ENCODE measurements around the gene P3H4. TPM values are rescaled to one million over a fixed set of nuclear protein-coding genes. Genes with fewer than 3 reads are reported as not detected.
A peak's percentile ranks its signal among the peaks of the same experiment; 100 is the strongest.

P3H4 gene
- polyA plus RNA-seq (2011; rRNA removed) = 32.1 and 36.0 TPM in 2 replicates
- 61.6 and 63.9 TPM in 2 replicates for polyA plus RNA-seq (2012; cell fraction: cytosol; rRNA removed)
- 42.3 and 56.5 TPM in 2 replicates for polyA plus RNA-seq (2012; cell fraction: nucleus; rRNA removed)
- polyA plus RNA-seq (2017; fragmentation: RNase III; extraction: RNeasy Plus Mini Kit Qiagen cat#74134 plus additional on column Dnase treatment) = 41.6 to 62.1 TPM (median 52.8 TPM) in 3 replicates
- 24.5 and 24.7 TPM in 2 replicates for polyA minus RNA-seq (2011; rRNA and poly(A)+ RNA removed)

- Histone ChIP-seq H3K27ac (peak within 1 kb of the TSS; percentile 96 to 97), H3K4me2 (peak within 1 kb of the TSS; percentile 97), H3K9me3 (no peaks in the 10 kb centered on the region), H3K4me3 (peak within 1 kb of the TSS; percentile 79), H3K4me1 (peaks cover 30% of the 10 kb centered on the region)
- no peak for FAIRE-seq
- ChIA-PET CTCF (interaction anchor here (0.6 to 52.0 kb wide), 42 partner anchors 8 to 1447 kb away, joined by 3 to 3262 read pairs (median 4); partner anchors contain the start of genes ACLY, GAST, HAP1 and JUP), POLR2A (interaction anchor here (0.5 to 2.8 kb wide), 15 partner anchors 11 to 154 kb away, joined by 3 to 17 read pairs (median 7); partner anchors contain the start of genes EIF1, HAP1, JUP and KLHL11)
- peak; percentile 86 to 87 for DNase-seq (ENCODE audit: low read depth in 1 of 2, low spot score in 1 of 2)
- ATAC-seq = peak; percentile 83 to 86
- under 1% methylated on average over 46 of the region's 96 CpGs for WGBS (ENCODE audit: missing lambda C conversion rate)
- TF ChIP-seq ZSCAN20 (CRISPR knock-in tag; IDR thresholded peaks at IDR 0.05) = no peak
- no peak for TF ChIP-seq NR3C1 (IDR thresholded peaks at IDR 0.05)
- TF ChIP-seq EHF (CRISPR knock-in tag; IDR thresholded peaks at IDR 0.05) = no peak; the same call in 1 of the 2 replicates
- no peak for TF ChIP-seq EHMT2 (IDR thresholded peaks at IDR 0.05; ENCODE audit: low read depth)
- TF ChIP-seq GATA3 (IDR thresholded peaks at IDR 0.05; ENCODE audit: borderline replicate concordance) = no peak
- no peak for TF ChIP-seq MAZ (IDR thresholded peaks at IDR 0.05; ENCODE audit: borderline replicate concordance, low read depth, low read length)
- no peak; the same call in 1 of the 2 replicates for TF ChIP-seq RFX5 (IDR thresholded peaks at IDR 0.05)
- no peak for TF ChIP-seq BHLHE40 (IDR thresholded peaks at IDR 0.05; ENCODE audit: low read depth, low read length)
- peak; percentile 90 for TF ChIP-seq CTCF (IDR thresholded peaks at IDR 0.05)
- peak; percentile 19; the same call in 1 of the 2 replicates for TF ChIP-seq HOXB5 (CRISPR knock-in tag; IDR thresholded peaks at IDR 0.05)
- no peak for TF ChIP-seq CBX8 (IDR thresholded peaks at IDR 0.05)
- TF ChIP-seq E2F6 (IDR thresholded peaks at IDR 0.05; ENCODE audit: borderline replicate concordance, low read depth) = peak; percentile 84
- TF ChIP-seq FOSB (CRISPR knock-in tag; IDR thresholded peaks at IDR 0.05) = no peak
- TF ChIP-seq CBX2 (IDR thresholded peaks at IDR 0.05; ENCODE audit: borderline replicate concordance, low read depth) = no peak
- TF ChIP-seq TFCP2L1 (CRISPR knock-in tag; IDR thresholded peaks at IDR 0.05) = no peak
- TF ChIP-seq USF2 (IDR thresholded peaks at IDR 0.05) = no peak
- no peak for TF ChIP-seq CEBPB (IDR thresholded peaks at IDR 0.05)
- TF ChIP-seq CHD4 (IDR thresholded peaks at IDR 0.05; ENCODE audit: borderline replicate concordance) = no peak
- no peak for TF ChIP-seq REST (IDR thresholded peaks at IDR 0.05)
- TF ChIP-seq NPAS2 (CRISPR knock-in tag; IDR thresholded peaks at IDR 0.05; ENCODE audit: borderline replicate concordance) = no peak
- TF ChIP-seq ELK1 (IDR thresholded peaks at IDR 0.05; ENCODE audit: low read depth, low read length) = no peak
- TF ChIP-seq HES2 (IDR thresholded peaks at IDR 0.05) = no peak
- TF ChIP-seq NFE2L2 (conservative IDR thresholded peaks at IDR 0.05; ENCODE audit: low read length) = no peak
- TF ChIP-seq SREBF2 (IDR thresholded peaks at IDR 0.05) = no peak
- TF ChIP-seq SMC3 (IDR thresholded peaks at IDR 0.05) = peak; percentile 83
- TF ChIP-seq FOXS1 (CRISPR knock-in tag; IDR thresholded peaks at IDR 0.05) = no peak
- no peak for TF ChIP-seq ESRRA (IDR thresholded peaks at IDR 0.05; ENCODE audit: borderline replicate concordance, low read length)
- TF ChIP-seq POLR2AphosphoS2 (conservative IDR thresholded peaks at IDR 0.05; ENCODE audit: low read length) = no peak
- TF ChIP-seq MYC (IDR thresholded peaks at IDR 0.05; ENCODE audit: borderline replicate concordance, low read length) = peak; percentile 82; the same call in 1 of the 2 replicates
- TF ChIP-seq ZNF302 (CRISPR knock-in tag; IDR thresholded peaks at IDR 0.05) = no peak
- no peak for TF ChIP-seq HOXA7 (CRISPR knock-in tag; IDR thresholded peaks at IDR 0.05)
- peak; percentile 47; the same call in 1 of the 2 replicates for TF ChIP-seq POLR2A (IDR thresholded peaks at IDR 0.05; ENCODE audit: low read length)
These were observed at the start of gene P3H4 for GRCh38 chr17:41811549-41812380. P3H4 (minus strand) TSS chr17:41811949; CDS start chr17:41811915, 34 bp downstream.

All from A549 (cell line).